Tibial nerve (tissue), 4 donors: ENCODE measurements around the gene ST14.

Experiments
- CTCF ChIP-seq, 5 experiments: fragments of 200-600 bp in 3 of 5; fragments of 450-650 bp in 2 of 5; sonication (generic) in 3 of 5; IDR thresholded peaks; one replicate each; pipeline ENCODE4 v1.5.1; 2016 to 2019; ENCODE audit warnings: antibody characterized with exemption in 5 of 5, mild to moderate bottlenecking in 3 of 5, moderate library complexity in 2 of 5
- EP300 ChIP-seq, 2 donors: sonication (generic); formaldehyde crosslinking; IDR thresholded peaks; one replicate each; pipeline ENCODE4 v1.6.1; 2017; ENCODE audit warnings: antibody characterized with exemption in 2 of 2, mild to moderate bottlenecking in 1 of 2
- POLR2A ChIP-seq, 2 donors: fragments of 450-650 bp; IDR thresholded peaks; one replicate each; pipeline ENCODE4 v1.6.1; 2017; ENCODE audit warnings: antibody characterized with exemption in 2 of 2, mild to moderate bottlenecking in 2 of 2, moderate library complexity in 2 of 2

- no peak for TF ChIP-seq POLR2A (IDR thresholded peaks at IDR 0.05)
- TF ChIP-seq CTCF (IDR thresholded peaks at IDR 0.05): no peak
- TF ChIP-seq EP300 (IDR thresholded peaks at IDR 0.05): no peak
Measured at GRCh38 chr11:130174642-130175041, 15.1 kb downstream of the ST14 start.
